ENCODE results near the gene ZDHHC24. TPM values are rescaled to one million over a fixed set of nuclear protein-coding genes. Genes with fewer than 3 reads are reported as not detected.

The ZDHHC24 gene
- total RNA-seq, 2 donors from 2014 or later: 10.9 to 16.5 TPM

- Histone ChIP-seq H3K4me1 (peaks cover 0 to 11% of the 10 kb centered on the region in 2 donors), H3K36me3 (peaks cover 32% of the 10 kb centered on the region), H3K4me3 (no peak overlapping the region), H3K9me3 (no peaks in the 10 kb centered on the region), H3K27ac (no peak overlapping the region), H3K27me3 (no peaks in the 10 kb centered on the region)
- DNase-seq (ENCODE audit: low spot score): no peak
- TF ChIP-seq CTCF (IDR thresholded peaks at IDR 0.05): no peak
Measured at GRCh38 chr11:66475349-66476172, 70.3 kb downstream of the ZDHHC24 start.

- no peak overlapping the region for H3K4me3 ChIP-seq
- H3K27me3 ChIP-seq: no peaks in the 10 kb centered on the region
- H3K27ac ChIP-seq: no peak overlapping the region
- H3K4me1 ChIP-seq: peaks cover 0 to under 1% of the 10 kb centered on the region in 2 donors
- TF ChIP-seq CTCF (IDR thresholded peaks at IDR 0.05): no peak
- no peak for DNase-seq (ENCODE audit: low spot score)
- peaks cover 32% of the 10 kb centered on the region for H3K36me3 ChIP-seq
- no peaks in the 10 kb centered on the region for H3K9me3 ChIP-seq
Measured at GRCh38 chr11:66473608-66474515, 72.0 kb downstream of the ZDHHC24 start.

- DNase-seq (ENCODE audit: low spot score): no peak
- Histone ChIP-seq H3K4me3 (no peak overlapping the region), H3K27ac (no peak overlapping the region), H3K9me3 (no peaks in the 10 kb centered on the region), H3K4me1 (peaks cover 0 to 1% of the 10 kb centered on the region in 2 donors), H3K36me3 (peaks cover 32% of the 10 kb centered on the region), H3K27me3 (no peaks in the 10 kb centered on the region)
- TF ChIP-seq CTCF (IDR thresholded peaks at IDR 0.05): no peak
Measured at GRCh38 chr11:66473167-66473566, 72.7 kb downstream of the ZDHHC24 start.

GRCh38 chr11:66472054-66472453 lies 73.8 kb downstream of the ZDHHC24 start:
- H3K27me3 ChIP-seq: no peaks in the 10 kb centered on the region
- H3K27ac ChIP-seq: no peak overlapping the region
- peaks cover 32% of the 10 kb centered on the region for H3K36me3 ChIP-seq
- no peak for DNase-seq (ENCODE audit: low spot score)
- H3K9me3 ChIP-seq: no peaks in the 10 kb centered on the region
- no peak overlapping the region for H3K4me3 ChIP-seq
- TF ChIP-seq CTCF (IDR thresholded peaks at IDR 0.05): no peak
- H3K4me1 ChIP-seq: peaks cover 0 to 11% of the 10 kb centered on the region in 2 donors

GRCh38 chr11:66471142-66471541 lies 74.7 kb downstream of the ZDHHC24 start:
- H3K27me3 ChIP-seq: no peaks in the 10 kb centered on the region
- peaks cover 0 to 14% of the 10 kb centered on the region in 2 donors for H3K4me1 ChIP-seq
- peaks cover 32% of the 10 kb centered on the region for H3K36me3 ChIP-seq
- H3K27ac ChIP-seq: no peak overlapping the region
- H3K9me3 ChIP-seq: no peaks in the 10 kb centered on the region
- no peak for DNase-seq (ENCODE audit: low spot score)
- no peak for TF ChIP-seq CTCF (IDR thresholded peaks at IDR 0.05)
- H3K4me3 ChIP-seq: no peak overlapping the region

Other genes with a start within 250 kb of the ZDHHC24 start
- gene CD248, start 229.0 kb downstream of the ZDHHC24 start, total RNA-seq: 10 to 100 TPM in 1 of 2 donors, 1 to 10 TPM in 1; 7.6 to 10.7 TPM
- 1 to 10 TPM; 1.0 to 5.9 TPM for gene RIN1, start 209.6 kb downstream of the ZDHHC24 start, total RNA-seq
- gene BRMS1, start 200.9 kb downstream of the ZDHHC24 start, total RNA-seq: 10 to 100 TPM; 19.2 to 33.3 TPM
- 10 to 100 TPM; 61.1 to 64.3 TPM for gene B4GAT1, start 198.4 kb downstream of the ZDHHC24 start, total RNA-seq
- 10 to 100 TPM; 16.9 to 19.9 TPM for gene SLC29A2, start 174.3 kb downstream of the ZDHHC24 start, total RNA-seq
- under 1 TPM in 1 of 2 donors, not detected in 1; 0.19 TPM for gene NPAS4, start 125.0 kb downstream of the ZDHHC24 start, total RNA-seq
- gene MRPL11, start 107.2 kb downstream of the ZDHHC24 start, total RNA-seq: 10 to 100 TPM; 33.1 to 54.4 TPM
- gene PELI3, start 79.1 kb downstream of the ZDHHC24 start, total RNA-seq: 10 to 100 TPM; 12.7 to 20.7 TPM
- 10 to 100 TPM in 1 of 2 donors, 1 to 10 TPM in 1; 8.2 to 11.1 TPM for gene DPP3, start 65.6 kb downstream of the ZDHHC24 start, total RNA-seq
- 10 to 100 TPM; 37.0 to 38.7 TPM for gene BBS1, start 35.4 kb downstream of the ZDHHC24 start, total RNA-seq
- gene ACTN3, start 855 bp upstream of the ZDHHC24 start, total RNA-seq: not detected
- gene CTSF, start 22.6 kb upstream of the ZDHHC24 start, total RNA-seq: 100 to 1,000 TPM in 1 of 2 donors, 10 to 100 TPM in 1; 79.1 to 124 TPM
- under 1 TPM; 0.26 to 0.86 TPM for gene CCDC87, start 47.0 kb upstream of the ZDHHC24 start, total RNA-seq
- 10 to 100 TPM; 13.8 to 18.6 TPM for gene CCS, start 47.1 kb upstream of the ZDHHC24 start, total RNA-seq
- 10 to 100 TPM; 27.5 to 34.3 TPM for gene RBM14, start 70.6 kb upstream of the ZDHHC24 start, total RNA-seq
- gene RBM4, start 92.7 kb upstream of the ZDHHC24 start, total RNA-seq: 10 to 100 TPM; 51.4 to 53.8 TPM
- 1 to 10 TPM; 9.0 to 9.7 TPM for gene RBM4B, start 131.8 kb upstream of the ZDHHC24 start, total RNA-seq
- gene SPTBN2, start 183.2 kb upstream of the ZDHHC24 start, total RNA-seq: 1 to 10 TPM; 3.3 to 7.7 TPM